NCI-H2227 treated with DMSO at 0.1 percent for 48 hours (cell line): Measurements from ENCODE around the gene JADE1.

Source experiments
- DNase-seq: peaks from one replicate; lab custom pipeline; 2025; lab: John Stamatoyannopoulos, UW

The JADE1 gene

GRCh38 chr4:128810871-128811570 lies 1.5 kb downstream of the JADE1 start:
- peak; percentile 51 for DNase-seq

DNA sequence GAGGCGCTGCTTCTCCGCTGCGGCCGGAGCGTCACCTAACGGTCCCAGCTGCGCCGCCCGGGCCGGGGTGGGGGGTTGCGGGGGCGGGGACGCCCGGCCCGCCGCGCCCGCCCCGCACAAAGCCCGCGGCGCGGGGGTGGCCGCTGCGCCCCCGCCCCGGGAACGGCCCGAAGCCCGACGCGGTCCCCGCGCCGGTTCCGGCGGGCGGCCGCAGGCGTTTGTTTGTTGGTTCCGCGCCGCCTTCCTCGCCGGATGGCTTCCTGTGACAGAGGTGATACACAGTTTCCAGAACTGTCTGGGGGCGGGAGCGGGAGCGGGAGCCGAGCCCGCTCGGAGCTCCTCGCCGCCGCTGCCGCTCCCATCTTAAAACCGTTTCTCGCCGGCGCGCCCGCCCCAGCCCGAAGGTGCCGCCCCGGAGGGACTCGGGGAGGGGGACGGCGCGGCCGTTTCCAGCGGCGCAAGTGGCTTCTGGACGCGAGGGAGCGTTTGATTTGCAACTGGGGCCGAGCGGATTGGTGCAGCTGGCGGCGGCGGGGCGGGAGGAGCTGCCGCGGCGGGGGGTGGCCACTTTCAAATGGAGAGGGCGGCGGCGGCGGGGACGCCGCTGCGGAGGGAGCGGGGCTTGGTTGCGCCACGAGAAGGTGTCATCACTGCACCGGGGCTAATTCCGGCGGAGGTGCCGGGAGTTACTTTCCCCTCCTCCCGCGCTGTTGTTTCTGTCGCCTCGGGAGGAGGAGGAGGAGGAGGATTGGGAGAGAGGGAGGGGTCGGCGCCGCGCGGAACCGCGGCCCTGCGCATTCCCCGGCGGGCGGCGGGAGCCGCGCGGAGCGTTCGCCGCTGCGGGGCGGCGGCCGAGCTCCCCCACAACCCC lies 2.3 kb downstream of the JADE1 start:
- DNase-seq = peak; percentile 81

- DNase-seq = peak; percentile 49
Measured at GRCh38 chr4:128812442-128813235, 3.1 kb downstream of the JADE1 start.

- no peak for DNase-seq
Measured at GRCh38 chr4:128813965-128814364, 4.5 kb downstream of the JADE1 start.

DNA sequence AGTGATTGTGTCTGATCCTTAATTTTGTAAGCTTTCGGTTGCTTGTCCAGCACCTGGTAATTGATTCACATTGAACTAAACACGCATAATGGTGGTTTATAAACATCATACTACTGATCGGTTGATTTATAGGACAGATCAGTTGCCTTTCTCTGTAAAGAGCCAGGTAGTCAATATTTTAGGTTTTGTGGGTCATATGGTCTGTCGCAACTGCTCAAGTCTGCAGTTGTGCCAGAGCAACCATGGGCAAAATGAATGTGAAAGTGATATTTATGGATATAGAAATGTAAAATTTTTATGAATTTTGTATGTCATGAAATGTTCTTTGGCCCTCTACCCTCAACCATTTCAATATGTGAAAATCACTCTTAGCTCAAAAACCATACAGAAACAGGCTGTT lies 8.9 kb downstream of the JADE1 start:
- no peak for DNase-seq

DNA sequence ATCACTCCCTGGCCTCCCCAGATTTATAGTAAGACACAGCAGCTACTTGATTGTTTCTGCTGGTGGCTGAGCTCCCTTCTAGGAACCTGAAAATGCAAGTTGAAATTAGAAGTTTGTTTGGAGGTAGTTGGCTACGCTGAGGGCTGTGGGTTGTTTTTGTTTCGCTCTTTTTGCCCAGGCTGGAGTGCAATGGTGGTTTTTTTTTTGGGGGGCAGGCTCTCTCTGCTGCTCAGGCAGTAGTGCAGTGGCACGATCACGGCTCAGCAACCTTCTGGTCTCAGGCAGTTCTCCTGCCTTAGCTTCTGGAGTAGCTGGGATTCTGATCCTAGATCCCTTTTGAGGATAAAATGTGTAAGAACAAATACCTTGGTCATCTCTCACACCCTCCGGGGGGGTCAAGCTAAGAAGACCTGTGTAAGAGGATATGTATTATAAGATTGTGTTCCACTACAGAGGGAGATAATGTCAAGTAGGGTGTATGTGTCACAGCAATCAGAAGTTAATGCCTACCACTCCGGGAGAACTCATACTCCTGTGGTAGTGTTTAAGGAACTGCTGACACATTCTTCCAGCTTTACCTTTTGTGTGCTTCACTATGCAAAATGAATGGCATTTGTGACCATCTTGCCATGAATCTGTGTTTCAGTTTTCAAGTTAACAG lies 9.7 kb downstream of the JADE1 start:
- no peak for DNase-seq

DNA sequence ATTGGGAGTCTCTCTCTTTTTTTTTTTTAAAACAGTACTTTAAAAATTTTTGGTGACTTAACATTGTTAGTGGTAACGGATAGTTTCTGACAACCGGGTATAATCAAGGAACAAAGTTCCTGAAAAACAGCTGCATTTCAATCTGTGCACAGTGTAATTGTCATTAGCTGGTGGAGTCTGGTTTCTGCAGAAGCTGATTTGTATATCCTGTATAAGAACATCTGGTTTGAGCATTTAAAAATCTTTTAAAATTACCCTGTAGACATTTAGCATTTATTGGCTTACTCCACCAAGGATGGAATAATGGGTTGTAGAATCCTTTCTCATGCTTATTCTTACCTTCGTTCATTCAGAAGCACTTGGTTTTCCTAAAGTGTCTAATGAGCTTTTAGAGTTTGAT lies 11.2 kb downstream of the JADE1 start:
- no peak for DNase-seq

- DNase-seq = no peak
Measured at GRCh38 chr4:128821151-128821550, 11.7 kb downstream of the JADE1 start.

GRCh38 chr4:128823025-128823661 lies 13.6 kb downstream of the JADE1 start:
- DNase-seq = no peak

- DNase-seq = no peak
Measured at GRCh38 chr4:128825226-128825625, 15.7 kb downstream of the JADE1 start.

- DNase-seq = no peak
Measured at GRCh38 chr4:128827296-128827695, 17.8 kb downstream of the JADE1 start.

DNA sequence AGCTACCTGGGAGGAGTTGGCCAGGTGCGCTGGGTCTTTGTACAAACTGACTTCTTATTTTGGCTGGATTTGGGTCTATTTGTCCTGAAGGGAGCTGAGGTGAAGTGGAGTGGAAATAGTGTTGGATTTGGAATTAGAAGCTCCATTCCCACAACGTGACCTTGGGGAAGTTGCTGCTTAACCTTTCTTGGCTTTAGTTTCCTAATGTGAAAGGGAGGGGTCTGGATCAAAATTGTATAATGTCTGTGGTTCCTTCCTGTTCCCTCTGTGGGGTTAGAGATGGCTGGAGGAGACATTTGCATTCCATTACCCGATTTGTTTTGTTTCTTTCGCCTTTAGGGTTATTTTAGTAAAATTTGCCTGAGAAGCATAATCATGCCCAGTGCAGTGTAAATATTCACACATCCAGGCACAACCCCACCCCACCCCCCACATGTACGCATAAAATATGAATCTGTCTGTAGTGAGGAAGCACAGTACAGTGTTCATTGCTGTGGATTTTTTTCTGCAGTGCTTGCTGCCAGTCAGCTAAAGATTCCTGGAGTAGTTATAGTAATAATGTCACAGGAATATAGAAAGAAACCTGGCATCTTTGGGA lies 21.5 kb downstream of the JADE1 start:
- DNase-seq = no peak

DNA sequence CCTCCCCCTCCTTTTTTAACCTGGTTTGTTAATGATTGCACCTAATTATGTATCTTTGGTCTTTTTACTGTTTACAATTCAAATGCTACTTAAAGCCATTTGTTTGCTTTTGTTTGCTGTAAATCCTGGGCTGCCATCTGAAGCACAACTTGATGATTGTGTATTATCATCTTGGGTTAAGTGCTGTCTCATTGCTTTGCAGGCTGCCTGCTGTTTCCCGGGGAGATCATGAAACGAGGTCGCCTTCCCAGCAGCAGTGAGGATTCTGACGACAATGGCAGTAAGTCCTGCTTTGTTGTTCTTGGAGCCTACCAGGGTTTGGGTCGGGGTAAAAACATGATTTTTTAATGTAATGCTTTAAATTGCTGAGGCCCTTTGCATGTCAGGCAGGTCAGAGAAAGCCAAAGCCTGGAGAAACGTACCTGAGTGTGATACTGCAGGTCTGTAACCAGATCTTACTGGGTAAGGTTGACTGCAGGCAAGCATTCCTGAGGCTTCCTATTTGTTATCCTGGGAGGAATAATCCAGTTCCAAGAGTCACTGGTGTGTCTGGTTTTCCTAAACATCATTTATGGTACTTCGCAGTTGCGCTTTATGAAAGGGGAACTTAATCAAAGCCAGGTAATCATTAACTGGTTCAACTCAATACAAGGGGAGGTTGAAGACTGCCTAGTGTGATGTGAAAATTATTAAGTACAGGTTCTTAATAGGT lies 22.2 kb downstream of the JADE1 start:
- peak; percentile 81 for DNase-seq

DNA sequence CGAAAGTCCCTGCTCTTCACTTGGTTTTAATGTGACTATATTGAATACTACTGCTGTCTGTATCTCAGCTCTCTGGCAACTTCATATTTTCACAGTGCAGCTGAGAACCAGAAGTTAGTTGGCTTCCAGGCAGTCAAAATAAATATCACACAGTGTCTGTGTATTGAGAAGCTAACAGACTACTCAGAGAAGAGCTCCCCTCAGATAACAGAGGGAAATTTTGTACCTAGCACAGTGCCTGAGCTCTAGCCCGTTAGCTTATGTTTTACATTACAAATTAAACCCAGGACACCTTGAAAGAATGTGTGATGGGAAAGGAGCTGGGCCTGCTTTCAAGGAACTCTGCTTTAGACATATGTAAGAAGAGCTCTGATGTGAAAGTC lies 22.7 kb downstream of the JADE1 start:
- no peak for DNase-seq

GRCh38 chr4:128835498-128836222 lies 26.2 kb downstream of the JADE1 start:
- no peak for DNase-seq

DNA sequence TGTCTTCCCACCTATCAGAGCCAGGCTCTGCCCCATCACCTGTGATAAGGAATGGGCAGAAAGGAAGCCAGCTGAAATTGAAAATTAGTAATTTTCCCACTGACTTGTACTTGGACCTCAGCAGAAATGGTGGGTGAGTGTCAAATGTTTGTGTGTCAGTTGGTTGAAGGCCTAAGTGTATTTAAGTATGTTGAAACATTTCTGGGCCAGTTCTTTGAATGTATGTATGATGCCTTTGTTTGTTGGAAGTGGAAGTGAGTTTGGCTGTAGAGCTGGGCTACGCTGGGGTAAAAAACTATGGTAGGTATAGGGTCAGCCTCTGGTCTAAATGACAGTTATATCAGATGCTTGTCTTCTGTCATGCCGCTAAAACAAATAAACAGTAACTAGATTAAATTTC lies 27.7 kb downstream of the JADE1 start:
- no peak for DNase-seq

- DNase-seq = no peak
Measured at GRCh38 chr4:128837679-128838078, 28.2 kb downstream of the JADE1 start.

GRCh38 chr4:128840711-128841318 lies 31.3 kb downstream of the JADE1 start:
- no peak for DNase-seq

GRCh38 chr4:128841402-128841801 lies 31.9 kb downstream of the JADE1 start:
- DNase-seq = no peak
